Caco-2 (cell line): ENCODE data around the gene ARHGEF16. TPM values are rescaled to one million over a fixed set of nuclear protein-coding genes. Genes with fewer than 3 reads are reported as not detected.

Source experiments
- BruUV-seq: library from RNA; stranded (reverse); fragments of 400-500 nt; replicated peaks from 2 replicates; lab custom pipeline; 2021; lab: Mats Ljungman, UMichigan
- CTCF ChIA-PET: fragments of 300-600 bp; sonication (Branson Sonifier 250); formaldehyde crosslinking; loops from one replicate; lab custom pipeline; 2022; ENCODE audit warnings: antibody characterized with exemption; lab: Charles Lee
- POLR2A ChIA-PET: fragments of 300-600 bp; sonication (Branson Sonifier 250); formaldehyde crosslinking; loops from one replicate; lab custom pipeline; 2022; ENCODE audit warnings: antibody characterized with exemption; lab: Charles Lee
- DNase-seq, 2 experiments: peaks; one replicate each; pipeline versions ENCODE4 v3.0.0 to v3.0.0-alpha.2; 2020 to 2022
- H3K27me3 ChIP-seq: replicated peaks from 2 replicates; pipeline ENCODE4 v1.6.0; 2011; ENCODE audit warnings: low read length; ENCODE audit not compliant: control insufficient read depth, insufficient read depth
- H3K36me3 ChIP-seq: 2 replicates; pipeline ENCODE4 v1.5.1; 2011; ENCODE audit warnings: low read length; ENCODE audit not compliant: control insufficient read depth, insufficient read depth
- H3K4me1 ChIP-seq: fragments of 250-450 bp; sonication (Bioruptor Pico); 2 replicates; pipeline ENCODE4 v1.5.1; 2020; ENCODE audit warnings: mild to moderate bottlenecking
- H3K4me3 ChIP-seq: 2 replicates; pipeline ENCODE4 v1.5.1; 2011; ENCODE audit warnings: low read depth, mild to moderate bottlenecking, control low read depth, low read length
- H3K9me3 ChIP-seq: fragments of 250-450 bp; sonication (Bioruptor Pico); 2 replicates; pipeline ENCODE4 v1.5.1; 2020; ENCODE audit warnings: mild to moderate bottlenecking, moderate library complexity
- H3K27ac Mint-ChIP-seq: one replicate; pipeline ENCODE4 v1.8.0; 2022; ENCODE audit warnings: mixed read lengths; ENCODE audit not compliant: unreplicated experiment
- H3K27me3 Mint-ChIP-seq: one replicate; pipeline ENCODE4 v1.8.0; 2022; ENCODE audit warnings: mixed read lengths; ENCODE audit not compliant: insufficient read depth, unreplicated experiment
- H3K36me3 Mint-ChIP-seq: one replicate; pipeline ENCODE4 v1.8.0; 2022; ENCODE audit warnings: mild to moderate bottlenecking, mixed read lengths; ENCODE audit not compliant: insufficient read depth, unreplicated experiment
- H3K4me1 Mint-ChIP-seq: one replicate; pipeline ENCODE4 v1.8.0; 2022; ENCODE audit warnings: low read depth, mixed read lengths; ENCODE audit not compliant: unreplicated experiment
- H3K4me3 Mint-ChIP-seq: one replicate; pipeline ENCODE4 v1.8.0; 2022; ENCODE audit warnings: mild to moderate bottlenecking, moderate library complexity, mixed read lengths; ENCODE audit not compliant: unreplicated experiment
- H3K9me3 Mint-ChIP-seq: one replicate; pipeline ENCODE4 v1.8.0; 2022; ENCODE audit warnings: mixed read lengths; ENCODE audit not compliant: unreplicated experiment
- intact Hi-C: fragments of 100-400 bp; cut with micrococcal nuclease; formaldehyde crosslinking; loops from one replicate; pipeline ENCODE4 v1.10.0; 2022; ENCODE audit not compliant: unreplicated experiment
- total RNA-seq: library from RNA; stranded (reverse); gene quantifications from 2 replicates; pipeline ENCODE4 v1.2.3, GENCODE V29; 2022
- TF ChIP-seq, protein P1 (sequence below), 2 experiments: fragments of 200-600 bp in 1 of 2; IDR thresholded peaks; 1 replicate in 1 of 2; 2 replicates in 1 of 2; pipeline versions ENCODE4 v1.5.1 to v1.8.0; 2011 to 2022; ENCODE audit warnings: antibody characterized with exemption in 1 of 2, control low read depth in 1 of 2, inconsistent platforms in 1 of 2, low read depth in 1 of 2, low read length in 1 of 2, mild to moderate bottlenecking in 1 of 2, moderate library complexity in 1 of 2; ENCODE audit not compliant: insufficient read depth in 1 of 2, severe bottlenecking in 1 of 2, unreplicated experiment in 1 of 2

The ARHGEF16 gene
- total RNA-seq, 1 experiment from 2014 or later, result 40.6 TPM

GRCh38 chr1:3460672-3461131, 6.2 kb downstream of the ARHGEF16 start:
- Mint-ChIP-seq H3K27ac (peak overlapping the region; percentile 97), H3K4me1 (peaks cover 34% of the 10 kb centered on the region), H3K36me3 (peaks cover 35% of the 10 kb centered on the region), H3K9me3 (no peaks in the 10 kb centered on the region), H3K27me3 (no peaks in the 10 kb centered on the region), H3K4me3 (peak overlapping the region; percentile 73)
- ChIA-PET CTCF (no interaction called here), POLR2A (interaction anchor here (0.6 kb wide), 1 partner anchor 126 kb away, joined by 3 read pairs; no protein-coding TSS in a partner anchor)
- intact Hi-C loops, result loop anchor here (1.0 kb wide), 1 partner anchor 11 kb away; no protein-coding TSS in a partner anchor
- TF ChIP-seq, protein P1, sequence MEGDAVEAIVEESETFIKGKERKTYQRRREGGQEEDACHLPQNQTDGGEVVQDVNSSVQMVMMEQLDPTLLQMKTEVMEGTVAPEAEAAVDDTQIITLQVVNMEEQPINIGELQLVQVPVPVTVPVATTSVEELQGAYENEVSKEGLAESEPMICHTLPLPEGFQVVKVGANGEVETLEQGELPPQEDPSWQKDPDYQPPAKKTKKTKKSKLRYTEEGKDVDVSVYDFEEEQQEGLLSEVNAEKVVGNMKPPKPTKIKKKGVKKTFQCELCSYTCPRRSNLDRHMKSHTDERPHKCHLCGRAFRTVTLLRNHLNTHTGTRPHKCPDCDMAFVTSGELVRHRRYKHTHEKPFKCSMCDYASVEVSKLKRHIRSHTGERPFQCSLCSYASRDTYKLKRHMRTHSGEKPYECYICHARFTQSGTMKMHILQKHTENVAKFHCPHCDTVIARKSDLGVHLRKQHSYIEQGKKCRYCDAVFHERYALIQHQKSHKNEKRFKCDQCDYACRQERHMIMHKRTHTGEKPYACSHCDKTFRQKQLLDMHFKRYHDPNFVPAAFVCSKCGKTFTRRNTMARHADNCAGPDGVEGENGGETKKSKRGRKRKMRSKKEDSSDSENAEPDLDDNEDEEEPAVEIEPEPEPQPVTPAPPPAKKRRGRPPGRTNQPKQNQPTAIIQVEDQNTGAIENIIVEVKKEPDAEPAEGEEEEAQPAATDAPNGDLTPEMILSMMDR (IDR thresholded peaks at IDR 0.05; ENCODE audit: insufficient read depth in 1 of 2, low read depth in 1 of 2, low read length in 1 of 2, severe bottlenecking in 1 of 2, unreplicated experiment in 1 of 2), result no peak
- Histone ChIP-seq H3K27me3 (no peaks in the 10 kb centered on the region), H3K36me3 (peaks cover 1% of the 10 kb centered on the region), H3K4me1 (peaks cover 60% of the 10 kb centered on the region), H3K9me3 (no peaks in the 10 kb centered on the region), H3K4me3 (no peak overlapping the region)
- peak; percentile 47 to 69 for DNase-seq
- no TSS peak for BruUV-seq

- TF ChIP-seq, protein P1 (IDR thresholded peaks at IDR 0.05; ENCODE audit: insufficient read depth in 1 of 2, low read depth in 1 of 2, low read length in 1 of 2, severe bottlenecking in 1 of 2, unreplicated experiment in 1 of 2), result no peak
- POLR2A ChIA-PET, result interaction anchor here (0.6 kb wide), 1 partner anchor 126 kb away, joined by 3 read pairs; no protein-coding TSS in a partner anchor
- Histone ChIP-seq H3K4me3 (no peak overlapping the region), H3K4me1 (peaks cover 53% of the 10 kb centered on the region), H3K9me3 (no peaks in the 10 kb centered on the region), H3K36me3 (peaks cover 1% of the 10 kb centered on the region), H3K27me3 (no peaks in the 10 kb centered on the region)
- CTCF ChIA-PET, result no interaction called here
- peak overlapping the region; percentile 97 for H3K27ac Mint-ChIP-seq
- H3K4me3 Mint-ChIP-seq, result no peak overlapping the region
- no peaks in the 10 kb centered on the region for H3K27me3 Mint-ChIP-seq
- peaks cover 34% of the 10 kb centered on the region for H3K4me1 Mint-ChIP-seq
- intact Hi-C loops, result no loop called here
- H3K9me3 Mint-ChIP-seq, result no peaks in the 10 kb centered on the region
- peak in 1 of 2 experiments; percentile 21 for DNase-seq
- H3K36me3 Mint-ChIP-seq, result peaks cover 42% of the 10 kb centered on the region
- no TSS peak for BruUV-seq
Observed at GRCh38 chr1:3461238-3461933, 6.9 kb downstream of the ARHGEF16 start.

DNA sequence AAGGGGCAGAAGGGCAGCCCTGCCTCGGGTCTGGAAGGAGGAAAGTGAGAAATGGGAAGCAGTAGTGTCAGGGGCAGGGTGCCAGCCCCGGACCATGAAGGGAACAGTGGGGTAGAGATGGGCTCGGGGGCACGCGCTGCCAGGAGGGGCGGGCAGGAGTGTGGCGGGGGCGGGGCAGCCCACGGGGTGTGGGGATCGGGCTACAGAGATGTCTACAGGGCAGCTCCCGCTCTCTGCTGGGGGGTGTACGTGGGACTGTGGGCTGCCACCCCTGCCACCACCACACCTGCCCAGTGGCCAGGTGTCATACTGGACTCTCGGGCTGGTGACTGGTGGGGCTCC, 7.4 kb downstream of the ARHGEF16 start:
- TF ChIP-seq, protein P1 (IDR thresholded peaks at IDR 0.05; ENCODE audit: insufficient read depth in 1 of 2, low read depth in 1 of 2, low read length in 1 of 2, severe bottlenecking in 1 of 2, unreplicated experiment in 1 of 2), result no peak
- no peak overlapping the region for H3K27ac Mint-ChIP-seq
- ChIA-PET POLR2A (no interaction called here), CTCF (no interaction called here)
- BruUV-seq, result no TSS peak
- H3K4me1 ChIP-seq, result peaks cover 48% of the 10 kb centered on the region
- no peaks in the 10 kb centered on the region for H3K9me3 Mint-ChIP-seq
- no peak overlapping the region for H3K4me3 ChIP-seq
- no peak overlapping the region for H3K4me3 Mint-ChIP-seq
- intact Hi-C loops, result no loop called here
- H3K36me3 ChIP-seq, result peaks cover 1% of the 10 kb centered on the region
- H3K9me3 ChIP-seq, result no peaks in the 10 kb centered on the region
- peaks cover 44% of the 10 kb centered on the region for H3K36me3 Mint-ChIP-seq
- no peak for DNase-seq
- no peaks in the 10 kb centered on the region for H3K27me3 Mint-ChIP-seq
- peaks cover 34% of the 10 kb centered on the region for H3K4me1 Mint-ChIP-seq
- no peaks in the 10 kb centered on the region for H3K27me3 ChIP-seq
